OCI-LY1 (cell line): ENCODE data around the gene ARID3B.

Experiments
- EZH2 ChIP-seq: fragments of 200-600 bp; sonication (generic), shearing (Covaris generic); IDR thresholded peaks from 2 replicates; pipeline ENCODE4 v1.8.0; 2017; ENCODE audit warnings: borderline replicate concordance, mixed run types, mild to moderate bottlenecking, antibody characterized with exemption, low read length, moderate library complexity, mixed read lengths
- TF ChIP-seq, protein P1 (sequence below): fragments of 200-600 bp; sonication (generic), shearing (Covaris generic); IDR thresholded peaks from 2 replicates; pipeline ENCODE4 v1.5.1; 2017; ENCODE audit warnings: mild to moderate bottlenecking, antibody characterized with exemption, low read length, moderate library complexity, mixed read lengths

DNA sequence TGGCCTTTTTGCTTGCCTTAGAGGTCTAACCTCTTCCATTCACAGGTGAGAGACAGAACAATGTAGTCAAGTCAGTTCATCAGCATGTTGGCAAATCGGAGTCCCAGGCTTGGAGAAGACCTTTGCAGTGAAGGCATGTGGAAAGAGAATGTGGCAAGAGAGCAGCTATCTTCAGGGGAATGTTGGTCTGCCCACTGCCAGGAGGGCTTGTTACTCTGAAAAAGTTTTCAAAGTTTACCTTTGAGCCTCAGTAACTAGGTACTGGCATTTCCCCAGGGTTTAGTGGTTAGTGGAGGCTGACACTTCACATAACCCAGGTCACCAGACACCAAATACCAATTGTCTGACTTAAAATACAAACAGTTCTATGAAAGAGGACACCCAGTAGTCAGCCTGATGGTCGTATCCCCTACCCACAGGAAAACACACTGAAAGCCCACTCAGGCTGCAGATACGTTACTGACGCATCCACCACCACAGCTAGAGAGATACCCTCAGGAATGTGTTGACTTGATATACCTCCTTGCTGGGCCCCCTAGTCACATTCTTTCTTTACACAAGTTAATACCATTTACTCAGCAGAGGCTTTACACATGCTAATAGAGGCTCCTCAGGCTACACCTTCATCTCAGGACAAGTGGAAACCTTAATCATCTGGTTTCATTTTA, 9.7 kb upstream of the ARID3B start:
- TF ChIP-seq, protein P1, sequence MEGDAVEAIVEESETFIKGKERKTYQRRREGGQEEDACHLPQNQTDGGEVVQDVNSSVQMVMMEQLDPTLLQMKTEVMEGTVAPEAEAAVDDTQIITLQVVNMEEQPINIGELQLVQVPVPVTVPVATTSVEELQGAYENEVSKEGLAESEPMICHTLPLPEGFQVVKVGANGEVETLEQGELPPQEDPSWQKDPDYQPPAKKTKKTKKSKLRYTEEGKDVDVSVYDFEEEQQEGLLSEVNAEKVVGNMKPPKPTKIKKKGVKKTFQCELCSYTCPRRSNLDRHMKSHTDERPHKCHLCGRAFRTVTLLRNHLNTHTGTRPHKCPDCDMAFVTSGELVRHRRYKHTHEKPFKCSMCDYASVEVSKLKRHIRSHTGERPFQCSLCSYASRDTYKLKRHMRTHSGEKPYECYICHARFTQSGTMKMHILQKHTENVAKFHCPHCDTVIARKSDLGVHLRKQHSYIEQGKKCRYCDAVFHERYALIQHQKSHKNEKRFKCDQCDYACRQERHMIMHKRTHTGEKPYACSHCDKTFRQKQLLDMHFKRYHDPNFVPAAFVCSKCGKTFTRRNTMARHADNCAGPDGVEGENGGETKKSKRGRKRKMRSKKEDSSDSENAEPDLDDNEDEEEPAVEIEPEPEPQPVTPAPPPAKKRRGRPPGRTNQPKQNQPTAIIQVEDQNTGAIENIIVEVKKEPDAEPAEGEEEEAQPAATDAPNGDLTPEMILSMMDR, result no peak
- TF ChIP-seq EZH2, result no peak
